ENCODE data around the gene RFTN1. TPM values are rescaled to one million over a fixed set of nuclear protein-coding genes. Genes with fewer than 3 reads are reported as not detected.

RFTN1 gene
- total and polyA plus RNA-seq, 10 of the 15 experiments (the other 5 are each of a cell fraction or from before 2014, with no cell fraction given) = 20.6 to 213 (median 147) TPM

DNA sequence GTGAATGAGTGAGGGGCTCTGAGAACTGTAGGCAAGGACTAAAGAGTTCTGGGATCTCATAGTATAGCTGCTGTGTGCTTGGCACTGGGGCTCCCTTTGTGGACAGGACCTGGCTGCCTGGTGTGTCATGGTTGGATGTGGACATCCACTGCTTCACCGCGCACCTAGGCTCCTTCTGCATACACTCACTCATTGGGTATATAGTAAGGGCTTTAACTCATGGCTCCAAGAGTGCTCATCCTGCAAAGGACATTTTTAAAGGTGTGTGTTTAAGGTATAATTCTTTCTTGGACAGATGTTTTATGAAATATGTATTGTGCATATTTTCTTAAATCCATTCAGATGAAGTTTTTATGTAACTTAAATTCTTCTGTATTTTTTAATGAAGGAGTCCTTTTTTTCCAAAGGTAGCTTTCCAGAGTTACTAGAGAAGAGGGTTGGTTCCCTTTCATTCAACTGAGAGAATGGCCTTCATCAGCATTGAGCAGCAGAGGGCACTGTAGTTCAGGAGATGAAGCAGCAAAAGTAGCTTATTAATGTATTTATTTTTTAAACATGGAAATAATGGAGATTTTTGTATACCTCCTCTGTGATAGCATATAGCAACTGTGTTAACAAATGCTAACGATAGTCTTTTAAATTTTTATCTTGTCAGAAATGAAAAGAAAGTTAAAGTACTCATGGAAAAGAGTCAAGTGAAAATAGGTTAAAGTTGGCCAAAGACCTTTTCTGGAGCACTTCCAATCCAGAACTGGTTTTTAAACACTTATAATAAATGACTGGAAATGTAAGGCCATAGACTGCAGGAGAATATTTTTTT, 223.3 kb downstream of the RFTN1 start (continued):
- TF ChIP-seq, protein P1, sequence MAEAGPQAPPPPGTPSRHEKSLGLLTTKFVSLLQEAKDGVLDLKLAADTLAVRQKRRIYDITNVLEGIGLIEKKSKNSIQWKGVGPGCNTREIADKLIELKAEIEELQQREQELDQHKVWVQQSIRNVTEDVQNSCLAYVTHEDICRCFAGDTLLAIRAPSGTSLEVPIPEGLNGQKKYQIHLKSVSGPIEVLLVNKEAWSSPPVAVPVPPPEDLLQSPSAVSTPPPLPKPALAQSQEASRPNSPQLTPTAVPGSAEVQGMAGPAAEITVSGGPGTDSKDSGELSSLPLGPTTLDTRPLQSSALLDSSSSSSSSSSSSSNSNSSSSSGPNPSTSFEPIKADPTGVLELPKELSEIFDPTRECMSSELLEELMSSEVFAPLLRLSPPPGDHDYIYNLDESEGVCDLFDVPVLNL (IDR thresholded peaks at IDR 0.05; ENCODE audit: low read depth, low read length) = no peak
- TF ChIP-seq, protein P2, sequence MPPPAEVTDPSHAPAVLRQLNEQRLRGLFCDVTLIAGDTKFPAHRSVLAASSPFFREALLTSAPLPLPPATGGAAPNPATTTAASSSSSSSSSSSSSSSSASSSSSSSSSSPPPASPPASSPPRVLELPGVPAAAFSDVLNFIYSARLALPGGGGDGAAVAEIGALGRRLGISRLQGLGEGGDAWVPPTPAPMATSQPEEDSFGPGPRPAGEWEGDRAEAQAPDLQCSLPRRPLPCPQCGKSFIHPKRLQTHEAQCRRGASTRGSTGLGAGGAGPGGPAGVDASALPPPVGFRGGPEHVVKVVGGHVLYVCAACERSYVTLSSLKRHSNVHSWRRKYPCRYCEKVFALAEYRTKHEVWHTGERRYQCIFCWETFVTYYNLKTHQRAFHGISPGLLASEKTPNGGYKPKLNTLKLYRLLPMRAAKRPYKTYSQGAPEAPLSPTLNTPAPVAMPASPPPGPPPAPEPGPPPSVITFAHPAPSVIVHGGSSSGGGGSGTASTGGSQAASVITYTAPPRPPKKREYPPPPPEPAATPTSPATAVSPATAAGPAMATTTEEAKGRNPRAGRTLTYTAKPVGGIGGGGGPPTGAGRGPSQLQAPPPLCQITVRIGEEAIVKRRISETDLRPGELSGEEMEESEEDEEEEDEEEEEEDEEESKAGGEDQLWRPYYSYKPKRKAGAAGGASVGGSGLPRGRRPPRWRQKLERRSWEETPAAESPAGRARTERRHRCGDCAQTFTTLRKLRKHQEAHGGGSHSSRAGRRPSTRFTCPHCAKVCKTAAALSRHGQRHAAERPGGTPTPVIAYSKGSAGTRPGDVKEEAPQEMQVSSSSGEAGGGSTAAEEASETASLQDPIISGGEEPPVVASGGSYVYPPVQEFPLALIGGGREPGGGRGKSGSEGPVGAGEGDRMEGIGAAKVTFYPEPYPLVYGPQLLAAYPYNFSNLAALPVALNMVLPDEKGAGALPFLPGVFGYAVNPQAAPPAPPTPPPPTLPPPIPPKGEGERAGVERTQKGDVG (CRISPR knock-in tag; IDR thresholded peaks at IDR 0.05) = no peak
- TF ChIP-seq ZNF207 (IDR thresholded peaks at IDR 0.05; ENCODE audit: borderline replicate concordance) = no peak
- no peak for TF ChIP-seq CBX3 (IDR thresholded peaks at IDR 0.05; ENCODE audit: borderline replicate concordance, low read depth)
- TF ChIP-seq IKZF2 (IDR thresholded peaks at IDR 0.05) = no peak
- no peak for TF ChIP-seq NRF1 (conservative IDR thresholded peaks at IDR 0.05; ENCODE audit: low read depth, low read length)
- no peak for TF ChIP-seq EED (IDR thresholded peaks at IDR 0.05; ENCODE audit: low read depth)
- TF ChIP-seq, protein P3, sequence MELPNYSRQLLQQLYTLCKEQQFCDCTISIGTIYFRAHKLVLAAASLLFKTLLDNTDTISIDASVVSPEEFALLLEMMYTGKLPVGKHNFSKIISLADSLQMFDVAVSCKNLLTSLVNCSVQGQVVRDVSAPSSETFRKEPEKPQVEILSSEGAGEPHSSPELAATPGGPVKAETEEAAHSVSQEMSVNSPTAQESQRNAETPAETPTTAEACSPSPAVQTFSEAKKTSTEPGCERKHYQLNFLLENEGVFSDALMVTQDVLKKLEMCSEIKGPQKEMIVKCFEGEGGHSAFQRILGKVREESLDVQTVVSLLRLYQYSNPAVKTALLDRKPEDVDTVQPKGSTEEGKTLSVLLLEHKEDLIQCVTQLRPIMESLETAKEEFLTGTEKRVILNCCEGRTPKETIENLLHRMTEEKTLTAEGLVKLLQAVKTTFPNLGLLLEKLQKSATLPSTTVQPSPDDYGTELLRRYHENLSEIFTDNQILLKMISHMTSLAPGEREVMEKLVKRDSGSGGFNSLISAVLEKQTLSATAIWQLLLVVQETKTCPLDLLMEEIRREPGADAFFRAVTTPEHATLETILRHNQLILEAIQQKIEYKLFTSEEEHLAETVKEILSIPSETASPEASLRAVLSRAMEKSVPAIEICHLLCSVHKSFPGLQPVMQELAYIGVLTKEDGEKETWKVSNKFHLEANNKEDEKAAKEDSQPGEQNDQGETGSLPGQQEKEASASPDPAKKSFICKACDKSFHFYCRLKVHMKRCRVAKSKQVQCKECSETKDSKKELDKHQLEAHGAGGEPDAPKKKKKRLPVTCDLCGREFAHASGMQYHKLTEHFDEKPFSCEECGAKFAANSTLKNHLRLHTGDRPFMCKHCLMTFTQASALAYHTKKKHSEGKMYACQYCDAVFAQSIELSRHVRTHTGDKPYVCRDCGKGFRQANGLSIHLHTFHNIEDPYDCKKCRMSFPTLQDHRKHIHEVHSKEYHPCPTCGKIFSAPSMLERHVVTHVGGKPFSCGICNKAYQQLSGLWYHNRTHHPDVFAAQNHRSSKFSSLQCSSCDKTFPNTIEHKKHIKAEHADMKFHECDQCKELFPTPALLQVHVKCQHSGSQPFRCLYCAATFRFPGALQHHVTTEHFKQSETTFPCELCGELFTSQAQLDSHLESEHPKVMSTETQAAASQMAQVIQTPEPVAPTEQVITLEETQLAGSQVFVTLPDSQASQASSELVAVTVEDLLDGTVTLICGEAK (IDR thresholded peaks at IDR 0.05; ENCODE audit: borderline replicate concordance) = no peak
- TF ChIP-seq POLR2AphosphoS5 (IDR thresholded peaks at IDR 0.05; ENCODE audit: low read length) = 0 out of 2 replicates have a peak, but pooled peaks have one; percentile 39
- TF ChIP-seq, protein P4, sequence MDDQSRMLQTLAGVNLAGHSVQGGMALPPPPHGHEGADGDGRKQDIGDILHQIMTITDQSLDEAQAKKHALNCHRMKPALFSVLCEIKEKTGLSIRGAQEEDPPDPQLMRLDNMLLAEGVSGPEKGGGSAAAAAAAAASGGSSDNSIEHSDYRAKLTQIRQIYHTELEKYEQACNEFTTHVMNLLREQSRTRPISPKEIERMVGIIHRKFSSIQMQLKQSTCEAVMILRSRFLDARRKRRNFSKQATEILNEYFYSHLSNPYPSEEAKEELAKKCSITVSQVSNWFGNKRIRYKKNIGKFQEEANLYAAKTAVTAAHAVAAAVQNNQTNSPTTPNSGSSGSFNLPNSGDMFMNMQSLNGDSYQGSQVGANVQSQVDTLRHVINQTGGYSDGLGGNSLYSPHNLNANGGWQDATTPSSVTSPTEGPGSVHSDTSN (IDR thresholded peaks at IDR 0.05; ENCODE audit: insufficient replicate concordance, low read depth, low read length) = no peak
- no peak for TF ChIP-seq YY1 (IDR thresholded peaks at IDR 0.05; ENCODE audit: low read depth, low read length)
- TF ChIP-seq, protein P5, sequence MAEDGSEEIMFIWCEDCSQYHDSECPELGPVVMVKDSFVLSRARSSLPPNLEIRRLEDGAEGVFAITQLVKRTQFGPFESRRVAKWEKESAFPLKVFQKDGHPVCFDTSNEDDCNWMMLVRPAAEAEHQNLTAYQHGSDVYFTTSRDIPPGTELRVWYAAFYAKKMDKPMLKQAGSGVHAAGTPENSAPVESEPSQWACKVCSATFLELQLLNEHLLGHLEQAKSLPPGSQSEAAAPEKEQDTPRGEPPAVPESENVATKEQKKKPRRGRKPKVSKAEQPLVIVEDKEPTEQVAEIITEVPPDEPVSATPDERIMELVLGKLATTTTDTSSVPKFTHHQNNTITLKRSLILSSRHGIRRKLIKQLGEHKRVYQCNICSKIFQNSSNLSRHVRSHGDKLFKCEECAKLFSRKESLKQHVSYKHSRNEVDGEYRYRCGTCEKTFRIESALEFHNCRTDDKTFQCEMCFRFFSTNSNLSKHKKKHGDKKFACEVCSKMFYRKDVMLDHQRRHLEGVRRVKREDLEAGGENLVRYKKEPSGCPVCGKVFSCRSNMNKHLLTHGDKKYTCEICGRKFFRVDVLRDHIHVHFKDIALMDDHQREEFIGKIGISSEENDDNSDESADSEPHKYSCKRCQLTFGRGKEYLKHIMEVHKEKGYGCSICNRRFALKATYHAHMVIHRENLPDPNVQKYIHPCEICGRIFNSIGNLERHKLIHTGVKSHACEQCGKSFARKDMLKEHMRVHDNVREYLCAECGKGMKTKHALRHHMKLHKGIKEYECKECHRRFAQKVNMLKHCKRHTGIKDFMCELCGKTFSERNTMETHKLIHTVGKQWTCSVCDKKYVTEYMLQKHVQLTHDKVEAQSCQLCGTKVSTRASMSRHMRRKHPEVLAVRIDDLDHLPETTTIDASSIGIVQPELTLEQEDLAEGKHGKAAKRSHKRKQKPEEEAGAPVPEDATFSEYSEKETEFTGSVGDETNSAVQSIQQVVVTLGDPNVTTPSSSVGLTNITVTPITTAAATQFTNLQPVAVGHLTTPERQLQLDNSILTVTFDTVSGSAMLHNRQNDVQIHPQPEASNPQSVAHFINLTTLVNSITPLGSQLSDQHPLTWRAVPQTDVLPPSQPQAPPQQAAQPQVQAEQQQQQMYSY (CRISPR knock-in tag; IDR thresholded peaks at IDR 0.05) = no peak
